Hepatocyte (in vitro differentiated cells): ENCODE results near the gene SH3BGR.

ENCODE experiments used
- EZH2 ChIP-seq: fragments of 200-600 bp; sonication (generic); IDR thresholded peaks from 2 replicates; pipeline ENCODE4 v1.6.1; 2016; ENCODE audit warnings: antibody characterized with exemption, mild to moderate bottlenecking, borderline replicate concordance
- TF ChIP-seq, protein P1 (sequence below): fragments of 200-600 bp; sonication (generic); IDR thresholded peaks from 2 replicates; pipeline ENCODE4 v1.5.1; 2016; ENCODE audit warnings: antibody characterized with exemption, mild to moderate bottlenecking; ENCODE audit not compliant: poor library complexity

DNA sequence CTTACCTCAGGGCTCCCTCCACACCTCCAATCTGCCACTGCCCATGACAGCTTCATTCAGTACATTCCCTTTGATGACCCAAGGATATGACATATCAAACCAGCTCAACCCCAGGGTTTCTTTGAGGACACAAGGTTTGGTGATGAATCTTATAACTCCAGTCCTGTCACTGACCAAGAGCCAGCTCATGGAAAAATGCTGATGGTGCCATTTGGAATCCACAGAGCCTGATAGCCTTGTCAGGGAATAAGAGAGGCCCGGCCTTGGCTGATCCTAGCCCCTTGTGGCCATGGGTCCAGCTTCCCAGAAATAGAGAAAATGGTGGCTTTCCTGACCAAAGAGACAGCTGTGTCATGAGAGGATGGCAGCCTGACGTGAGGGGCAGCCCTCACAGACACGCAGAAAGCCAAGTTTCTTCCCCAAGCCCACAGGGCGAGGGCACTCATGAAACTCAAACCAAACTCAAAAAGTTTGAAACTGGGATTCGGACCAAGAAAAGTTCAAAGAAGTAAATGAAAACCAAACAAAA, 75.4 kb downstream of the SH3BGR start:
- TF ChIP-seq, protein P1, sequence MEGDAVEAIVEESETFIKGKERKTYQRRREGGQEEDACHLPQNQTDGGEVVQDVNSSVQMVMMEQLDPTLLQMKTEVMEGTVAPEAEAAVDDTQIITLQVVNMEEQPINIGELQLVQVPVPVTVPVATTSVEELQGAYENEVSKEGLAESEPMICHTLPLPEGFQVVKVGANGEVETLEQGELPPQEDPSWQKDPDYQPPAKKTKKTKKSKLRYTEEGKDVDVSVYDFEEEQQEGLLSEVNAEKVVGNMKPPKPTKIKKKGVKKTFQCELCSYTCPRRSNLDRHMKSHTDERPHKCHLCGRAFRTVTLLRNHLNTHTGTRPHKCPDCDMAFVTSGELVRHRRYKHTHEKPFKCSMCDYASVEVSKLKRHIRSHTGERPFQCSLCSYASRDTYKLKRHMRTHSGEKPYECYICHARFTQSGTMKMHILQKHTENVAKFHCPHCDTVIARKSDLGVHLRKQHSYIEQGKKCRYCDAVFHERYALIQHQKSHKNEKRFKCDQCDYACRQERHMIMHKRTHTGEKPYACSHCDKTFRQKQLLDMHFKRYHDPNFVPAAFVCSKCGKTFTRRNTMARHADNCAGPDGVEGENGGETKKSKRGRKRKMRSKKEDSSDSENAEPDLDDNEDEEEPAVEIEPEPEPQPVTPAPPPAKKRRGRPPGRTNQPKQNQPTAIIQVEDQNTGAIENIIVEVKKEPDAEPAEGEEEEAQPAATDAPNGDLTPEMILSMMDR: no peak
- no peak for TF ChIP-seq EZH2
